HepG2 (cell line): ENCODE measurements around the gene TEKT5.

Experiments
- SETDB1 ChIP-seq: sonication (generic); formaldehyde crosslinking; IDR thresholded peaks from 2 replicates; pipeline ENCODE4 v1.5.1; 2020; ENCODE audit warnings: missing genetic modification reagents, mild to moderate bottlenecking, borderline replicate concordance
- TAF1 ChIP-seq: sonication (generic); formaldehyde crosslinking; IDR thresholded peaks from 2 replicates; pipeline ENCODE4 v1.4.0; 2020; ENCODE audit warnings: missing genetic modification reagents
- TCF7L2 ChIP-seq: IDR thresholded peaks from 2 replicates; pipeline ENCODE4 v1.6.1; 2011; ENCODE audit warnings: mild to moderate bottlenecking, low read depth, low read length, moderate library complexity
- ZBTB3 ChIP-seq: sonication (generic); formaldehyde crosslinking; IDR thresholded peaks from 2 replicates; pipeline ENCODE4 v1.4.0; 2020; ENCODE audit warnings: low read depth, mild to moderate bottlenecking, moderate library complexity, missing genetic modification reagents, borderline replicate concordance
- ZNF256 ChIP-seq: sonication (generic); formaldehyde crosslinking; conservative IDR thresholded peaks from 2 replicates; pipeline ENCODE4 v1.4.0; 2020; ENCODE audit warnings: missing genetic modification reagents

DNA sequence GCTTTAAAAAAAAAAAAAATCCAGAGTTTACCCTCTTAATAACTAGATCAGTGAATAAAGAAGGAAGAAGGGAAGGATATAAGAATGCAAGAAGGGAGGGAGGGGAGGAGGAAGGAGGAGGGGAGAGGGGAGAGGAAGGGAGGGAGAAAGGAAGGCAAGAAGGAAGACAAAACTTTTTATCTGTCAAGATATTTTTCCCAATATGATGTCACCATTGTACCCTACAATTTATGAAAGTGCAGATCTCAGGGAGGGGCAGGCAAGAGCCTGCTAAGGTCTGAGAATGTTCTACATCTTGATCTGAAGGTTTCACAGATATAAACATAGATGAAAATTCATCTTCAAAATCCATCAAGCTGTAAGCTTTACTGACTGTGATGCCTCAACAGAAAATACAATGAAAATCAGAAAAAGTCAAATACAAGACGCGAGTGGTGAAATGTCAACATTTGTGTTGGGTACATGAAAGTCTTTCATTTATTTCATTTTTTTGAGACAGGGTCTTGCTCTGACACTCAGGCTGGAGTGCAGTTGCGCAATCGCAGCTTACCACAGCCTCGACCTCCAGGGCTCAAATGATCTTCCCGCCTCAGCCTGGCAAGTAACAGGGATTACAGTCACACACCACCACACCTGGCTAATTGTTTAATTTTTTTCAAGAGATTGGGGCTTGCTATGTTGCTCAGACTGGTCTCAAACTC is 57.2 kb downstream of the TEKT5 start:
- TF ChIP-seq ZBTB3 (no peak), ZNF256 (no peak), SETDB1 (CRISPR knock-in tag) (no peak), TCF7L2 (no peak), TAF1 (CRISPR knock-in tag) (no peak)
